GM23338 (cell line): Measurements from ENCODE around the gene CLC. TPM values are rescaled to one million over a fixed set of nuclear protein-coding genes. Genes with fewer than 3 reads are reported as not detected.

Experiments
- ATAC-seq: fragments of 200-7000 bp; cut with Tn5 transposase; 3 replicates; pipeline ENCODE4 v1.9.1; 2020
- DNase-seq: peaks from one replicate; pipeline ENCODE4 v3.0.0-alpha.2; 2015; ENCODE audit warnings: low spot score
- H2AFZ ChIP-seq: fragments of 200-600 bp; sonication (generic); 2 replicates; pipeline ENCODE4 v1.8.0; 2016; ENCODE audit warnings: antibody characterized with exemption, mild to moderate bottlenecking, moderate library complexity
- H3F3A ChIP-seq: fragments of 200-600 bp; sonication (generic); replicated peaks from 2 replicates; pipeline ENCODE4 v1.8.0; 2017; ENCODE audit warnings: antibody characterized with exemption, mixed run types, low read depth
- H3K27ac ChIP-seq: fragments of 200-600 bp; sonication (generic); 2 replicates; pipeline ENCODE4 v1.6.1; 2016; ENCODE audit warnings: low read depth
- H3K27me3 ChIP-seq: fragments of 200-600 bp; sonication (generic); 2 replicates; pipeline ENCODE4 v1.8.0; 2016; ENCODE audit warnings: mild to moderate bottlenecking, mixed run types, moderate library complexity; ENCODE audit not compliant: insufficient read depth
- H3K36me3 ChIP-seq: fragments of 200-600 bp; sonication (generic); 2 replicates; pipeline ENCODE4 v1.8.0; 2016; ENCODE audit warnings: mild to moderate bottlenecking; ENCODE audit not compliant: insufficient read depth
- H3K4me1 ChIP-seq: fragments of 200-600 bp; sonication (generic); 2 replicates; pipeline ENCODE4 v1.8.0; 2016; ENCODE audit warnings: mild to moderate bottlenecking, moderate library complexity; ENCODE audit not compliant: insufficient read depth
- H3K4me2 ChIP-seq: fragments of 200-600 bp; sonication (generic); 2 replicates; pipeline ENCODE4 v1.7.1; 2017; ENCODE audit warnings: mixed run types
- H3K4me3 ChIP-seq: fragments of 200-600 bp; sonication (generic); 2 replicates; pipeline ENCODE4 v1.6.1; 2016; ENCODE audit warnings: mixed run types
- H3K79me2 ChIP-seq: fragments of 200-600 bp; sonication (generic); replicated peaks from 2 replicates; pipeline ENCODE4 v1.8.0; 2017; ENCODE audit warnings: mild to moderate bottlenecking; ENCODE audit not compliant: insufficient read depth
- H3K9me2 ChIP-seq: fragments of 200-600 bp; sonication (generic); 2 replicates; pipeline ENCODE4 v1.8.0; 2017; ENCODE audit not compliant: insufficient read depth
- H4K20me1 ChIP-seq: fragments of 200-600 bp; sonication (generic); replicated peaks from 2 replicates; pipeline ENCODE4 v1.8.0; 2017; ENCODE audit warnings: mild to moderate bottlenecking; ENCODE audit not compliant: insufficient read depth
- H3K27ac Mint-ChIP-seq: 2 replicates; pipeline ENCODE4 v1.8.0; 2020; ENCODE audit warnings: inconsistent platforms, mild to moderate bottlenecking, moderate library complexity, mixed read lengths
- H3K27me3 Mint-ChIP-seq: 3 replicates; pipeline ENCODE4 v1.8.0; 2022; ENCODE audit warnings: low read depth, mild to moderate bottlenecking, moderate library complexity, mixed read lengths, inconsistent platforms; ENCODE audit not compliant: insufficient read depth, poor library complexity
- H3K36me3 Mint-ChIP-seq: 3 replicates; pipeline ENCODE4 v1.8.0; 2021; ENCODE audit warnings: low read depth, mild to moderate bottlenecking, inconsistent platforms, moderate library complexity, mixed read lengths
- H3K4me1 Mint-ChIP-seq: 3 replicates; pipeline ENCODE4 v1.8.0; 2020; ENCODE audit warnings: mild to moderate bottlenecking, inconsistent platforms, mixed read lengths
- H3K4me3 Mint-ChIP-seq: 3 replicates; pipeline ENCODE4 v1.8.0; 2021; ENCODE audit warnings: moderate library complexity, mild to moderate bottlenecking, inconsistent platforms, mixed read lengths
- H3K9me3 Mint-ChIP-seq: 3 replicates; pipeline ENCODE4 v1.8.0; 2020; ENCODE audit warnings: moderate library complexity, mild to moderate bottlenecking, inconsistent platforms, mixed read lengths
- CREB1 ChIP-seq: fragments of 250-450 bp; sonication (Bioruptor Pico); IDR thresholded peaks from 2 replicates; pipeline ENCODE4 v1.5.0; 2020; ENCODE audit warnings: low read depth, mild to moderate bottlenecking, moderate library complexity
- CTCF ChIP-seq, 2 experiments: fragments of 200-600 bp in 1 of 2; sonication (generic) in 1 of 2; conservative IDR thresholded peaks; 2 replicates each; pipeline versions ENCODE4 v1.5.1 to v1.6.1; 2016 to 2017; ENCODE audit warnings: antibody characterized with exemption in 2 of 2, low read depth in 2 of 2, mild to moderate bottlenecking in 2 of 2, moderate library complexity in 1 of 2
- EZH2 ChIP-seq: fragments of 200-600 bp; sonication (generic); IDR thresholded peaks from one replicate; pipeline ENCODE4 v1.8.0; 2017; ENCODE audit warnings: antibody characterized with exemption, mild to moderate bottlenecking, low read depth; ENCODE audit not compliant: unreplicated experiment
- NANOG ChIP-seq: IDR thresholded peaks from 2 replicates; pipeline ENCODE4 v1.6.1; 2016; ENCODE audit warnings: antibody characterized with exemption, borderline replicate concordance
- REST ChIP-seq: IDR thresholded peaks from one replicate; pipeline ENCODE4 v1.6.1; 2018; ENCODE audit warnings: antibody characterized with exemption; ENCODE audit not compliant: unreplicated experiment
- ZNF114 ChIP-seq: fragments of 250-450 bp; sonication (Bioruptor Pico); IDR thresholded peaks from 2 replicates; pipeline ENCODE4 v1.5.0; 2020; ENCODE audit warnings: mild to moderate bottlenecking, moderate library complexity
- ZNF331 ChIP-seq: fragments of 250-450 bp; sonication (Bioruptor Pico); IDR thresholded peaks from 2 replicates; pipeline ENCODE4 v1.5.0; 2020; ENCODE audit warnings: low read depth, mild to moderate bottlenecking, moderate library complexity
- polyA plus RNA-seq: library from polyadenylated mRNA; unstranded; fragments of >200 nt; fragmentation: Nextera tagmentation; extraction: Ambion mirVana; gene quantifications from 2 replicates; pipeline ENCODE4 v1.2.1, GENCODE V29; 2016
- total RNA-seq: library from RNA; depleted of rRNA; stranded (reverse); fragments of >200 nt; shearing (Covaris generic); gene quantifications from 2 replicates; pipeline ENCODE4 v1.2.3, GENCODE V29; 2014

Gene CLC
- total and polyA plus RNA-seq, 2 experiments from 2014 or later, result not detected

- Histone ChIP-seq H3K79me2 (no peaks in the 10 kb centered on the region), H3F3A (no peaks in the 10 kb centered on the region), H2AFZ (no peak overlapping the region), H3K36me3 (no peaks in the 10 kb centered on the region), H3K27me3 (no peaks in the 10 kb centered on the region; the same call in 1 of the 2 replicates), H3K4me3 (no peak overlapping the region), H3K4me2 (no peak overlapping the region), H3K9me2 (no peaks in the 10 kb centered on the region), H4K20me1 (no peaks in the 10 kb centered on the region; the same call in 1 of the 2 replicates), H3K4me1 (no peaks in the 10 kb centered on the region), H3K27ac (no peak overlapping the region)
- no peak for DNase-seq
- H3K9me3 Mint-ChIP-seq, result no peaks in the 10 kb centered on the region
- H3K36me3 Mint-ChIP-seq, result no peaks in the 10 kb centered on the region
- H3K27ac Mint-ChIP-seq, result no peak overlapping the region
- no peak for ATAC-seq
- no peaks in the 10 kb centered on the region for H3K4me1 Mint-ChIP-seq
- H3K27me3 Mint-ChIP-seq, result peaks cover 5% of the 10 kb centered on the region
- no peak overlapping the region for H3K4me3 Mint-ChIP-seq
- TF ChIP-seq ZNF331 (CRISPR knock-in tag) (no peak), EZH2 (no peak), CREB1 (CRISPR knock-in tag) (no peak), NANOG (no peak), REST (no peak)
Measured at GRCh38 chr19:39754971-39755370, 17.1 kb upstream of the CLC start.

GRCh38 chr19:39754544-39754943 lies 16.7 kb upstream of the CLC start:
- no peak overlapping the region for H3K4me3 ChIP-seq
- no peaks in the 10 kb centered on the region for H3K4me1 Mint-ChIP-seq
- no peak overlapping the region for H3K4me2 ChIP-seq
- no peak overlapping the region for H3K4me3 Mint-ChIP-seq
- H4K20me1 ChIP-seq, result no peaks in the 10 kb centered on the region; the same call in 1 of the 2 replicates
- no peaks in the 10 kb centered on the region for H3K36me3 Mint-ChIP-seq
- no peaks in the 10 kb centered on the region for H3K9me2 ChIP-seq
- H3K27ac ChIP-seq, result no peak overlapping the region
- H2AFZ ChIP-seq, result no peak overlapping the region
- TF ChIP-seq CTCF (conservative IDR thresholded peaks at IDR 0.05; ENCODE audit: low read depth in 2 of 2) (no peak), ZNF114 (CRISPR knock-in tag) (no peak), EZH2 (no peak), ZNF331 (CRISPR knock-in tag) (no peak)
- H3F3A ChIP-seq, result no peaks in the 10 kb centered on the region
- H3K27me3 Mint-ChIP-seq, result peaks cover 5% of the 10 kb centered on the region
- H3K27me3 ChIP-seq, result no peaks in the 10 kb centered on the region; the same call in 1 of the 2 replicates
- no peaks in the 10 kb centered on the region for H3K4me1 ChIP-seq
- no peaks in the 10 kb centered on the region for H3K79me2 ChIP-seq
- no peaks in the 10 kb centered on the region for H3K9me3 Mint-ChIP-seq
- H3K27ac Mint-ChIP-seq, result no peak overlapping the region
- no peaks in the 10 kb centered on the region for H3K36me3 ChIP-seq
- no peak for DNase-seq
- ATAC-seq, result no peak
